Hepatic stellate cell (primary cell): ENCODE data around the gene COL1A1.

ENCODE experiments used
- DNase-seq: peaks from one replicate; pipeline ENCODE4 v3.0.0; 2011; ENCODE audit warnings: low spot score

Gene COL1A1

GRCh38 chr17:50141026-50141744 is 60.2 kb downstream of the COL1A1 start:
- DNase-seq, result no peak

DNA sequence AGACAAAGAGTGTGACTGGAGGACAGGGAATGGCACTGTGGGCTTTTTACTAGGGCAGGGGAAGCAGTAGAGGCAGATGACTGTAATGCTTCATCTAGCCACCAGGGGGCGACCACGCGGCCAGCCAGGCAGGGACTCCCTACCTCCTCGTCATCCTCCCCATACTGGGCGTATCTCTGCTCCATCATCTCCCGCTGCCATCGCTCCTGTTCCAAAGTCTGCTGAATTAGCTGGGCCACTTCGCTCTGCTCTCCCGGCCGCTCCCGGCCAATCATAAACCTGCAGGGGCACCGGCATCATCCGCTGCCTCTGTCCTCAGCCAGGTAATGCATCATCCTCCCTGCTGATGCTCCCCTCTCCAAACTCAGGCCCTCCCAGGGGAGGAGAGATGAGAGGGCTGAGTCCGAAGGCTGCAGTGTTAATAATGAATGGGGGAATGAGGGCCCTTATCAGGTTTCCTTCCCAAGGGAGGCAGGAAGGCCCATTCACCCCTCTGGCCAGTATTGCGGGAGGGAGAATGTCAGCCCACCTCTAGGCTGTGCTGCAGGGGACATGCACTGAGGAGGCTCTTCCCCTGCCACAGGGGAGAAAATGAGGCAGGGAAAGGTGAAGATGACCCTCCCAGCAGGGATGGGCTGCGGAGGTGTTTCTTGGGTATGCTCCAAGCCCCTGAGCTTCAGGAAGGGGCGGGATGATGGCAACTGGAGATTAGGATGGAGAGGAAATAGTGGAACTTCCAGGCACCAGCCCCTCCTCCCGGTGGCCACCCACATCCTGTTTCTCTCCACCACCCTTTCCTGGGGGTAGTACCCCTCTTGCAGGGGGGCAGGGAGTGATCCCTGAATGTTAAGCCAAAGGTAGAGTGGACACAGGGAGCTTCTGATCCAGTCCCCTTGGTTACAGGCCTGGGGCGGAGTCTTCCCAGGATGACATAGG is 61.2 kb downstream of the COL1A1 start:
- peak; percentile 92 for DNase-seq

- DNase-seq, result no peak
Measured at GRCh38 chr17:50139185-50139783, 62.1 kb downstream of the COL1A1 start.

DNA sequence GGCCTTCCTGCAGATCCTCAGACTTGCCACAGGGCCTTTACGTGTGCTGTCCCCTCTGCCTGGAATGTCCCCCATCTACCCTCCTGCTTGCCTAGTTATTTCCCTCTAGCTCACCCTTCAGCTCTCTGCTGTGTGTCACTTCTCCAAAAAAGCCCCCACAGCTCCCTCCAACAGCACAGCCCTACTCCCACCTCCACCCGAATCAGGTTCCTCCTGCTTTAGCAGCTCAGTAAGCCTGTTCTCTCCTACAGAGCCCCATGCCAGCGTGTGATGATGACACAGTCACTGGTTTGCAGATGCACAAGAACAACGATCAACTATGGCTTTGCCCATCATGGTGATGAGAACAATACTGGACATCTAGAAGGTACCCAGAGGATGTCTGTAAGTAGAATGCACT is 64.4 kb downstream of the COL1A1 start:
- no peak for DNase-seq

GRCh38 chr17:50136096-50136687 is 65.2 kb downstream of the COL1A1 start:
- DNase-seq, result no peak

DNA sequence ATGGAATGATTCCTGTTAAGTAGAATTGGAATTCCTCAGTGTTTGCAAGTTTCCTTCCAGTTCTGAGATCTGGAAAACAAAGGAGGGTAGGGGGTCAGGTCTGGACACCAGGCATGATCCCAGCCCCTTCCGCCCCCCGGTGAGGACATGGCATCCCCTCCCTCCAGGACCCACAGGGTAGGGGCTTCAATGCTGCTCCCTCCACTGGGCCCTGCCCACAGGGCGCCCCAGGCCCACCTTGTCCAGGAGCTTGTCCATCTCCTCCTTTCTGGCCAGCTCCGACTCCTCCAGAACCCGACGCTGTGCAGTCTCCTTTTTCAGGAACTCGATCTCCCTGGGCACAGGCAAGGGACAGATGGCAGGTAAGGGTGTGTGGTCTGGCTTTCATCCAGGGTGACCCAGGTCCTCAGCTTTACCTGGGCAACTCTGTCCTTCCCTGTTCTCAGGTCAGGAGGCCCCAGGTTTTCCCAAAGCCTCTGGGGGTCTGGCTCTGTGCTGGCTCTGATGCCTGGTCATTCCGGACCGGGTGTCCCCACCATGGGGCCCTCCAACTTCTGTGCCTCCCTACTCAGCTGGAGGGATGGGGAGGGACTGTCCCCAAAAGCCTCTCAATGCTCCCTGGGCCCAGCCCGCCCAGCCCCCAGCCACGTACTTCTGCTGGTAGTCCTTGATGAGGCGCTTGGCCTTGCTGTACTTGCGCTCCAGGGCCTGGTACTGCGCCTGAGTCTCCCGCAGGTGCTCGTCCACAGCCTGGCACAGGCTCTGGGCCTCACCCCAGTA is 65.9 kb downstream of the COL1A1 start:
- DNase-seq, result no peak

DNA sequence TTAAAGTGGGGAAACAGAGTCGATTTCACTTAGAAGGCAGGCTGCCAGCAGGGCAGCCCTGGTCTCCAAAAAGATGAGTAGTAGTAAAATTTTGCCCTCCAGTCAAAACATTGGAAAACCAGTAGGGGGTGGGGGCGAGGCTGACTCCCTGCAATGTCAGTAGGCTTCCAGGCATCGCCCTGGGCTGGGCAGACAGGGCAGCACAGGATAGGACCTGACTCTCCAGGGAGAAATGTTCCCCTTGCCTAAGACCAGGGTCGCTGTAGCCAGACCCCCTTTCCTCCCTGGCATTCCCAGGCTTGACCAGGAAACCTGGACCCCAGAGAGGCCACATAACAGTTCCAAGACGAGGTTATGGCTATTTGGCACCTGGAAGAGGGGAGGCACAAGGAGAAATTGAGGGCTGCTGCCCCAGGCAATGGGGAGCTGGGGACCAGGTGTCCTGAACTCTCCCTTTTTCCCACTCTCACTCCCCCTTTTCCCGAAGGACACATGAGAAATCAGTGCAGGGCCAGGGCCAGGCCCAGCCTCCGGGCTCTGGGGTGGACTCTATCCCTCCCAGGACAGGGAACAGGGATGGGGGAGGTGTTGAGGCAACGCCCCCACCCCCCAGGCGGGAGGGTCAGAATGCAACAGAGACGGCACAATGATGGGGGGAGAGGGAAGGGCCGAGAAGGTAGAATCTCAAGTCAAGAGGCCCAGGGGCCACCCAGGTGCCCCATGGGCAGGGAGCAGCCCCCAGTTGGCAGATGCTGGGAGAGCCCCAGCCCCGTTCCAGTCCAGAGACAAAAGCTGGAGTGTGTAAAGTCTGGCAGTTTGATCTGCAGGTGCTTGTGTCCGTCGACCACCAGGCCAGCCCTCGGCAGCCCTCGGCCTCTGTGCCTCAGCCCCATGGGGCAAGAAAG is 67.0 kb downstream of the COL1A1 start:
- DNase-seq, result peak; percentile 60

DNA sequence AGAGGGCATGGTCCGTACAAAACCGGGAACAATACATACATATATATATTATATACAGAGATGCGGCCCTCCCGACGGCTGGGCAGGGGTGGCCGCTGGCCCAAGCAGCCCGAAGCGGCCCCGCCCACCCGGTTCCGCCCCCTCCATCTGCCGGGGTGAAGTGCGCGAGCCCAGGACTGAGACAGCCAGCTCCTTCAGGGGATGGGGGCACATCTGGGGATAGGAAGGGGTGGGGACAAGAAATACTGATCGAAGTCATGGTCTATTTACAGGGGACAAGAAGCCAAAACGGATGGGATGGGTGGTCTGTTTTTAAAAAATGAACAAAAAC is 67.7 kb downstream of the COL1A1 start:
- DNase-seq, result no peak
